K562 (cell line): ENCODE data around the gene PPP3CA. TPM values are rescaled to one million over a fixed set of nuclear protein-coding genes. Genes with fewer than 3 reads are reported as not detected.

Experiments
- ATAC-seq: fragments of 200-7000 bp; cut with Tn5 transposase; 3 replicates; pipeline ENCODE4 v1.9.1; 2020; ENCODE audit warnings: moderate library complexity
- BruUV-seq: library from RNA; stranded (reverse); fragments of 400-500 nt; replicated peaks from 2 replicates; lab custom pipeline; 2021; lab: Mats Ljungman, UMichigan
- CTCF ChIA-PET: fragments of 300-600 bp; formaldehyde crosslinking; extraction: SDS; loops from one replicate; lab custom pipeline; 2021; ENCODE audit warnings: low intra/inter-chr PET ratio; lab: Yijun Ruan, JAX
- POLR2A ChIA-PET: fragments of 300-600, 350-650 bp; sonication (Branson Sonifier 250); formaldehyde crosslinking; extraction: SDS; loops from one replicate; lab custom pipeline; 2021; ENCODE audit warnings: antibody characterized with exemption, inconsistent platforms; lab: Yijun Ruan, JAX
- DNase-seq, 4 experiments: peaks; one replicate each; pipeline versions ENCODE4 v3.0.0 to v3.0.0-alpha.2; 2011 to 2018; ENCODE audit warnings: low spot score in 3 of 4, mixed read lengths in 3 of 4; ENCODE audit errors: extremely low read depth in 1 of 4
- FAIRE-seq: peaks from 2 replicates; lab custom pipeline; 2011; peaks lifted over from hg19 to GRCh38; lab: Jason Lieb, UNC
- H2AFZ ChIP-seq: 2 replicates; pipeline ENCODE4 v1.6.0; 2011; ENCODE audit warnings: low read depth, low read length, control low read depth, inconsistent platforms
- H3K27ac ChIP-seq: fragments of 200-600 bp; 3 replicates; pipeline ENCODE4 v1.8.0; 2011; ENCODE audit warnings: low read depth, mild to moderate bottlenecking, control low read depth, inconsistent platforms, low read length, moderate library complexity, mixed read lengths; ENCODE audit errors: extremely low read depth
- H3K27me3 ChIP-seq, 2 experiments: fragments of 300-600 bp in 1 of 2; 2 replicates in 1 of 2; 3 replicates in 1 of 2; pipeline versions ENCODE4 v1.6.0 to v1.8.0; 2011; ENCODE audit warnings: inconsistent platforms in 2 of 2, low read length in 2 of 2, mild to moderate bottlenecking in 1 of 2, mixed read lengths in 1 of 2, moderate library complexity in 1 of 2; ENCODE audit not compliant: control insufficient read depth in 2 of 2, insufficient read depth in 2 of 2
- H3K36me3 ChIP-seq: fragments of 300-600 bp; 3 replicates; pipeline ENCODE4 v1.8.0; 2011; ENCODE audit warnings: mild to moderate bottlenecking, low read length, inconsistent platforms; ENCODE audit not compliant: control insufficient read depth, insufficient read depth
- H3K4me1 ChIP-seq, 2 experiments: fragments of 200-600 bp in 1 of 2; replicated peaks in 1 of 2; 2 replicates in 1 of 2; 3 replicates in 1 of 2; pipeline versions ENCODE4 v1.5.1 to v1.8.0; 2011; ENCODE audit warnings: inconsistent platforms in 2 of 2, low read length in 2 of 2, mild to moderate bottlenecking in 1 of 2, mixed read lengths in 1 of 2, moderate library complexity in 1 of 2; ENCODE audit not compliant: control insufficient read depth in 2 of 2, insufficient read depth in 2 of 2
- H3K4me2 ChIP-seq: 2 replicates; pipeline ENCODE4 v1.6.1; 2011; ENCODE audit warnings: low read length, control low read depth, inconsistent platforms, mixed read lengths; ENCODE audit not compliant: insufficient read depth
- H3K4me3 ChIP-seq: fragments of 200-600 bp; sonication (generic), shearing (Covaris generic); 2 replicates; pipeline ENCODE4 v1.5.1; 2016; ENCODE audit warnings: control low read depth, inconsistent platforms
- H3K79me2 ChIP-seq: fragments of 200-600 bp; 3 replicates; pipeline ENCODE4 v1.8.0; 2011; ENCODE audit warnings: low read length, inconsistent platforms; ENCODE audit not compliant: control insufficient read depth, insufficient read depth
- H3K9ac ChIP-seq, 2 experiments: 2 replicates each; pipeline versions ENCODE4 v1.6.0 to v1.6.1; 2011; ENCODE audit warnings: low read depth in 2 of 2, low read length in 2 of 2, control low read depth in 1 of 2, inconsistent platforms in 1 of 2, mild to moderate bottlenecking in 1 of 2, mixed read lengths in 1 of 2; ENCODE audit not compliant: insufficient read depth in 1 of 2
- H3K9me1 ChIP-seq: one replicate; pipeline ENCODE4 v1.6.0; 2011; ENCODE audit warnings: inconsistent platforms, mild to moderate bottlenecking, low read length, moderate library complexity; ENCODE audit not compliant: control insufficient read depth, insufficient read depth
- H3K9me3 ChIP-seq: replicated peaks from 2 replicates; pipeline ENCODE4 v1.5.1; 2011; ENCODE audit warnings: low read depth, low read length, inconsistent platforms; ENCODE audit not compliant: control insufficient read depth, insufficient read depth
- H4K20me1 ChIP-seq: replicated peaks from 2 replicates; pipeline ENCODE4 v1.6.1; 2011; ENCODE audit warnings: low read length, inconsistent platforms, mixed read lengths; ENCODE audit not compliant: control insufficient read depth, insufficient read depth
- FOXK2 ChIP-seq, 2 experiments: fragments of 450-650 bp; IDR thresholded peaks in 1 of 2; conservative IDR thresholded peaks in 1 of 2; 2 replicates each; pipeline ENCODE4 v1.6.1; 2016; ENCODE audit warnings: low read depth in 2 of 2, mild to moderate bottlenecking in 1 of 2
- KDM5B ChIP-seq: fragments of 200-600 bp; sonication (generic); IDR thresholded peaks from 2 replicates; pipeline ENCODE4 v1.6.1; 2012; ENCODE audit warnings: low read depth, mild to moderate bottlenecking, moderate library complexity, low read length, control low read depth, inconsistent platforms; ENCODE audit not compliant: insufficient replicate concordance
- MCM7 ChIP-seq, 2 experiments: fragments of 450-650 bp; IDR thresholded peaks; 2 replicates each; pipeline ENCODE4 v1.6.1; 2016 to 2018
- NEUROD1 ChIP-seq: fragments of 150-350 bp; IDR thresholded peaks from 2 replicates; pipeline ENCODE4 v1.6.1; 2014; ENCODE audit warnings: borderline replicate concordance, low read length, low read depth; ENCODE audit not compliant: partially characterized antibody
- NFATC3 ChIP-seq: fragments of 450-650 bp; IDR thresholded peaks from 2 replicates; pipeline ENCODE4 v1.6.1; 2017; ENCODE audit warnings: mild to moderate bottlenecking
- NR1H2 ChIP-seq: sonication (generic); formaldehyde crosslinking; IDR thresholded peaks from 2 replicates; pipeline ENCODE4 v1.4.0; 2020; ENCODE audit warnings: mild to moderate bottlenecking, missing genetic modification reagents
- SIX5 ChIP-seq, 2 experiments: IDR thresholded peaks; 2 replicates each; pipeline ENCODE4 v1.6.1; 2011; ENCODE audit warnings: low read length in 2 of 2, borderline replicate concordance in 1 of 2, low read depth in 1 of 2, mild to moderate bottlenecking in 1 of 2, moderate library complexity in 1 of 2; ENCODE audit not compliant: insufficient read depth in 1 of 2
- ZNF324 ChIP-seq: fragments of 250-450 bp; sonication (Bioruptor Pico); IDR thresholded peaks from 2 replicates; pipeline ENCODE4 v1.4.0; 2020; ENCODE audit warnings: mild to moderate bottlenecking
- WGBS: fragments of 100-300 bp; shearing (Covaris generic); methylation state at CpG from one replicate; pipeline ENCODE4 v1.1.6; 2016; ENCODE audit warnings: low coverage, mixed read lengths; ENCODE audit not compliant: insufficient coverage; ENCODE audit errors: missing lambda C conversion rate; 5-methylcytosine and 5-hydroxymethylcytosine counted together
- in situ Hi-C: fragments of 300-500 bp; cut with MboI; formaldehyde crosslinking; loops from 4 replicates; pipeline ENCODE4 v1.15.0; 2018; ENCODE audit warnings: inconsistent platforms, mixed read lengths
- intact Hi-C: fragments of 100-400 bp; cut with micrococcal nuclease; formaldehyde crosslinking; loops from 2 replicates; pipeline ENCODE4 v1.14.2; 2022
- polyA plus RNA-seq, 8 experiments: library from polyadenylated mRNA; depleted of rRNA in 4 of 8; stranded (reverse) in 5 of 8; unstranded in 3 of 8; fragments of >200 nt; fragmentation: Nextera tagmentation in 2 of 8; fragmentation: Illumina TruSeq in 1 of 8; extraction: Ambion mirVana in 2 of 8; extraction: Trizol in 1 of 8; gene quantifications; 2 replicates each; pipeline versions ENCODE4 v1.2.1 to v1.2.3, GENCODE V29; 2011 to 2014; ENCODE audit warnings: inconsistent platforms in 1 of 8, missing spikeins in 1 of 8
- total RNA-seq, 7 experiments: library from RNA; depleted of rRNA in 6 of 7; stranded (reverse); fragments of >200 nt in 6 of 7; fragmentation: Illumina TruSeq in 2 of 7; extraction: Trizol in 2 of 7; gene quantifications; 2 replicates each; pipeline versions ENCODE4 v1.2.1 to v1.2.3, GENCODE V29; 2011 to 2021; ENCODE audit warnings: low replicate concordance in 1 of 7
- TF ChIP-seq, protein P1 (sequence below), 2 experiments: IDR thresholded peaks in 1 of 2; conservative IDR thresholded peaks in 1 of 2; 2 replicates each; pipeline ENCODE4 v1.6.1; 2016; ENCODE audit warnings: low read depth in 2 of 2, mild to moderate bottlenecking in 1 of 2, missing compliant biosample characterization in 1 of 2, missing genetic modification characterization in 1 of 2, moderate library complexity in 1 of 2
- TF ChIP-seq, protein P2 (sequence below): fragments of 150-350 bp; conservative IDR thresholded peaks from 2 replicates; pipeline ENCODE4 v1.6.1; 2014; ENCODE audit warnings: low read length
- TF ChIP-seq, protein P3 (sequence below): fragments of 450-650 bp; IDR thresholded peaks from 2 replicates; pipeline ENCODE4 v1.7.1; 2018; ENCODE audit warnings: mild to moderate bottlenecking, low read depth; ENCODE audit not compliant: partially characterized antibody
- TF ChIP-seq, protein P4 (sequence below): fragments of 450-650 bp; conservative IDR thresholded peaks from 2 replicates; pipeline ENCODE4 v1.6.1; 2016; ENCODE audit warnings: missing genetic modification characterization, low read depth, mild to moderate bottlenecking, control low read depth, missing compliant biosample characterization

PPP3CA gene
- total and polyA plus RNA-seq, 9 of the 15 experiments (the other 6 are each of a cell fraction or from before 2014, with no cell fraction given), result 0.94 to 3.2 (median 1.6) TPM

DNA sequence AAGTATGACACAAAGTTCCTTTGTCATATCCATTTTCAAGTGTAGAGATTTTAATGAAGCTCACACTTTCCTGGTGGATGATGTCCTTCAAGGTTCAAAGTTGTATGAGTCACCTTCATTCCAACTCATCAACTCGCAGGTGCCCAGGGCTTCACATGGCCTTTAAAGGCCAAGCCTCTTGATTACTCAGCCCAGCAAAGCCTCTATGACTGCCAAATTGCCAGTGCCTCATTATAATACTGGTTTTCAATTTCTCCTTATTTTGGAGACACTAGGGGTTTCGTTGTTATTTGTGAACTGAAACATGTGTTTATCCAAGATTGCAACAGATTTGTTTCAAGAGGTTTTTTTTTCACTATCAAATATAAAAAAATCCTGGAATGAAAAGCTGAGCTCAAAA is 45.9 kb upstream of the PPP3CA start:
- Histone ChIP-seq H3K27me3 (no peaks in the 10 kb centered on the region), H3K9ac (no peak overlapping the region), H3K4me3 (no peak overlapping the region), H3K9me1 (no peaks in the 10 kb centered on the region), H3K4me1 (no peaks in the 10 kb centered on the region), H3K36me3 (no peaks in the 10 kb centered on the region), H3K4me2 (no peak overlapping the region), H3K27ac (no peak overlapping the region), H3K79me2 (no peaks in the 10 kb centered on the region), H2AFZ (no peak overlapping the region), H4K20me1 (no peaks in the 10 kb centered on the region), H3K9me3 (no peaks in the 10 kb centered on the region)
- BruUV-seq, result no TSS peak
- ChIA-PET POLR2A (no interaction called here), CTCF (no interaction called here)
- in situ Hi-C loops, result no loop called here
- 0% methylated on average over 2 of the region's 2 CpGs for WGBS
- DNase-seq (no peak), ATAC-seq (no peak), FAIRE-seq (no peak)
- intact Hi-C loops, result no loop called here
- TF ChIP-seq NR1H2 (CRISPR knock-in tag) (no peak), MCM7 (IDR thresholded peaks at IDR 0.05) (no peak), SIX5 (IDR thresholded peaks at IDR 0.05; ENCODE audit: borderline replicate concordance in 1 of 2, insufficient read depth in 1 of 2, low read depth in 1 of 2, low read length in 2 of 2) (no peak), FOXK2 (conservative IDR thresholded peaks at IDR 0.05 in 1 of 2, IDR thresholded peaks at IDR 0.05 in 1 of 2; ENCODE audit: low read depth in 2 of 2) (no peak), KDM5B (no peak), NEUROD1 (no peak), NFATC3 (no peak), ZNF324 (CRISPR knock-in tag) (no peak)
- TF ChIP-seq, protein P1, sequence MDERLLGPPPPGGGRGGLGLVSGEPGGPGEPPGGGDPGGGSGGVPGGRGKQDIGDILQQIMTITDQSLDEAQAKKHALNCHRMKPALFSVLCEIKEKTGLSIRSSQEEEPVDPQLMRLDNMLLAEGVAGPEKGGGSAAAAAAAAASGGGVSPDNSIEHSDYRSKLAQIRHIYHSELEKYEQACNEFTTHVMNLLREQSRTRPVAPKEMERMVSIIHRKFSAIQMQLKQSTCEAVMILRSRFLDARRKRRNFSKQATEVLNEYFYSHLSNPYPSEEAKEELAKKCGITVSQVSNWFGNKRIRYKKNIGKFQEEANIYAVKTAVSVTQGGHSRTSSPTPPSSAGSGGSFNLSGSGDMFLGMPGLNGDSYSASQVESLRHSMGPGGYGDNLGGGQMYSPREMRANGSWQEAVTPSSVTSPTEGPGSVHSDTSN (CRISPR knock-in tag; IDR thresholded peaks at IDR 0.05; ENCODE audit: low read depth), result no peak
- TF ChIP-seq, protein P1 (tag; conservative IDR thresholded peaks at IDR 0.05; ENCODE audit: low read depth), result no peak
- TF ChIP-seq, protein P2, sequence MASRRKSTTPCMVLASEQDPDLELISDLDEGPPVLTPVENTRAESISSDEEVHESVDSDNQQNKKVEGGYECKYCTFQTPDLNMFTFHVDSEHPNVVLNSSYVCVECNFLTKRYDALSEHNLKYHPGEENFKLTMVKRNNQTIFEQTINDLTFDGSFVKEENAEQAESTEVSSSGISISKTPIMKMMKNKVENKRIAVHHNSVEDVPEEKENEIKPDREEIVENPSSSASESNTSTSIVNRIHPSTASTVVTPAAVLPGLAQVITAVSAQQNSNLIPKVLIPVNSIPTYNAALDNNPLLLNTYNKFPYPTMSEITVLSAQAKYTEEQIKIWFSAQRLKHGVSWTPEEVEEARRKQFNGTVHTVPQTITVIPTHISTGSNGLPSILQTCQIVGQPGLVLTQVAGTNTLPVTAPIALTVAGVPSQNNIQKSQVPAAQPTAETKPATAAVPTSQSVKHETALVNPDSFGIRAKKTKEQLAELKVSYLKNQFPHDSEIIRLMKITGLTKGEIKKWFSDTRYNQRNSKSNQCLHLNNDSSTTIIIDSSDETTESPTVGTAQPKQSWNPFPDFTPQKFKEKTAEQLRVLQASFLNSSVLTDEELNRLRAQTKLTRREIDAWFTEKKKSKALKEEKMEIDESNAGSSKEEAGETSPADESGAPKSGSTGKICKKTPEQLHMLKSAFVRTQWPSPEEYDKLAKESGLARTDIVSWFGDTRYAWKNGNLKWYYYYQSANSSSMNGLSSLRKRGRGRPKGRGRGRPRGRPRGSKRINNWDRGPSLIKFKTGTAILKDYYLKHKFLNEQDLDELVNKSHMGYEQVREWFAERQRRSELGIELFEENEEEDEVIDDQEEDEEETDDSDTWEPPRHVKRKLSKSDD, result no peak
- TF ChIP-seq, protein P3, sequence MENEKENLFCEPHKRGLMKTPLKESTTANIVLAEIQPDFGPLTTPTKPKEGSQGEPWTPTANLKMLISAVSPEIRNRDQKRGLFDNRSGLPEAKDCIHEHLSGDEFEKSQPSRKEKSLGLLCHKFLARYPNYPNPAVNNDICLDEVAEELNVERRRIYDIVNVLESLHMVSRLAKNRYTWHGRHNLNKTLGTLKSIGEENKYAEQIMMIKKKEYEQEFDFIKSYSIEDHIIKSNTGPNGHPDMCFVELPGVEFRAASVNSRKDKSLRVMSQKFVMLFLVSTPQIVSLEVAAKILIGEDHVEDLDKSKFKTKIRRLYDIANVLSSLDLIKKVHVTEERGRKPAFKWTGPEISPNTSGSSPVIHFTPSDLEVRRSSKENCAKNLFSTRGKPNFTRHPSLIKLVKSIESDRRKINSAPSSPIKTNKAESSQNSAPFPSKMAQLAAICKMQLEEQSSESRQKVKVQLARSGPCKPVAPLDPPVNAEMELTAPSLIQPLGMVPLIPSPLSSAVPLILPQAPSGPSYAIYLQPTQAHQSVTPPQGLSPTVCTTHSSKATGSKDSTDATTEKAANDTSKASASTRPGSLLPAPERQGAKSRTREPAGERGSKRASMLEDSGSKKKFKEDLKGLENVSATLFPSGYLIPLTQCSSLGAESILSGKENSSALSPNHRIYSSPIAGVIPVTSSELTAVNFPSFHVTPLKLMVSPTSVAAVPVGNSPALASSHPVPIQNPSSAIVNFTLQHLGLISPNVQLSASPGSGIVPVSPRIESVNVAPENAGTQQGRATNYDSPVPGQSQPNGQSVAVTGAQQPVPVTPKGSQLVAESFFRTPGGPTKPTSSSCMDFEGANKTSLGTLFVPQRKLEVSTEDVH, result no peak
- TF ChIP-seq, protein P4, sequence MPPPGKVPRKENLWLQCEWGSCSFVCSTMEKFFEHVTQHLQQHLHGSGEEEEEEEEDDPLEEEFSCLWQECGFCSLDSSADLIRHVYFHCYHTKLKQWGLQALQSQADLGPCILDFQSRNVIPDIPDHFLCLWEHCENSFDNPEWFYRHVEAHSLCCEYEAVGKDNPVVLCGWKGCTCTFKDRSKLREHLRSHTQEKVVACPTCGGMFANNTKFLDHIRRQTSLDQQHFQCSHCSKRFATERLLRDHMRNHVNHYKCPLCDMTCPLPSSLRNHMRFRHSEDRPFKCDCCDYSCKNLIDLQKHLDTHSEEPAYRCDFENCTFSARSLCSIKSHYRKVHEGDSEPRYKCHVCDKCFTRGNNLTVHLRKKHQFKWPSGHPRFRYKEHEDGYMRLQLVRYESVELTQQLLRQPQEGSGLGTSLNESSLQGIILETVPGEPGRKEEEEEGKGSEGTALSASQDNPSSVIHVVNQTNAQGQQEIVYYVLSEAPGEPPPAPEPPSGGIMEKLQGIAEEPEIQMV (tag), result no peak
